NCI-H1694 (cell line): ENCODE measurements around the gene MYL4.
"Not testable (repeated sequence)": the region's sequence is repeated elsewhere in the genome, so short reads cannot be mapped to it uniquely, and the experiment has no call there.

Experiments
- DNase-seq: peaks from one replicate; lab custom pipeline; 2025; lab: John Stamatoyannopoulos, UW

The MYL4 gene

DNA sequence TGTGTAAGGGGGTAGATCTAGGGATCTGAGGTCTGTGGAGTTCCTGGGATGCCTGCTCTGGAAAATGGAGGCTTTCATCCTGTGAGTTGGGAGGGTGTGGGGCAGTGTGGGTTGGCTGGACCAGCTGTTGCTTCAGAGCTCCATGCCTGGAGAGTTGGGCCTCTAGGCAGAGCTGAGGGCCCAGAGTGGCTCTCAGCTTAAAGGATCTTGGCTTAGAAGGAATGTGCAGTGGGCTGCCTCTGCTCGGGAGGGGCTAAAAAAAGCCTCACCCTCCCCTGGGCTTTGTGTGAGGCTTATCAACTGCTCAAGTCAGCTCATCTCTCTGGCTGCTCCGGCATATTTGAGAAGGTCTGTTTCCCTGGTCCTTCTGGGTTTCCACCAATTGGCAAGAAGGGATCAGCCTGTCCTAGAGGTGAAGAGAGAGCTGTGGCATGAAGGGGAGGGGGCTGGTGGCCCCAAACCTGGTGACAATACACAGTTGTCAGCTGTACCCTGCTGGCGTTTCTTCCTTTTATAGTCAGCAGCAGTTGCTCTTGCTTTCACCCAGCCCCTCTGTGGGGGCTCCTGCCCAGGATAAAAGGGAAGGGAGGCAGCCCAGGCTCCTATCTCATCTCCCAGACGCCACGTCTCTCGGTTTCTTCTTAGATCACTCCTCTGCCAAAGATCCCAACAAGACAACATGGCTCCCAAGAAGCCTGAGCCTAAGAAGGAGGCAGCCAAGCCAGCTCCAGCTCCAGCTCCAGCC is at the start of gene MYL4:
Gene MYL4, plus strand, starts transcription at position 605 of the 745 bp plus-strand sequence. Its CDS starts 75 bp downstream, at position 680.
- no peak for DNase-seq

GRCh38 chr17:47162013-47162622 is 47.0 kb upstream of the MYL4 start:
- DNase-seq, result no peak

DNA sequence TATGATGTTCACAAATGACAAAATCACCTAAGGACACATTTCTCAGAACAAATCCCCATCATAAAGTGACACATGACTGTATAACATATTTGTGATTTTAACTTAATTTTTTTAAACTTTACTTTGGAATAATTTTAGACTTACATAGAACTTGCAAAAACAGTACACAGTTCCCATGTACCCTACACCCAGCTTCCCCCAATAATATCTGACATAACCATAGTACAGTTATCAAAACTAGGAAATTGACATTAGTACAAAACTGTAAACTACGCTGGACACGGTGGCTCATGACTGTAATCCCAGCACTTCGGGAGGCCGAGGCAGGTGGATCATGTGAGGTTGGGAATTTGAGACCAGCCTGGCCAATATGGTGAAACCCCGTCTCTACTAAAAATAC is 44.9 kb upstream of the MYL4 start:
- no peak for DNase-seq

DNA sequence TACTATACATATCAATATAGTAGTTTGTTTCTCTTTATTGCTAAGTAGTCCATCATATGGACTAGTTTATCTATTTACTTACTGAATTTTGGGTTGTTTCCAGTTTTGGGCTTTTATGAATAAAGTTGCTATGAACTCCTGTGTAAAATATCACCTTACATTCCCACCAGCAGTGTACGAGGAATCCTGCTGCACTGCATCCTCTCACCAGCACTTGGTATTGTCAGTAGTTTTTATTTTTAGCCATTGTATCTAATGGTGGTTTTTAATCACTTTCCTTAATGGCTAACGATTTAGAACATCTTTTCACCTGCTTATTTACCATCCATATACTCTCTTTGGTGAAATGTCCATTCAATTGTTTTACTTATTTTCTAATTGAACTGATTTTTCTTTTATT is 44.0 kb upstream of the MYL4 start:
- no peak for DNase-seq

DNA sequence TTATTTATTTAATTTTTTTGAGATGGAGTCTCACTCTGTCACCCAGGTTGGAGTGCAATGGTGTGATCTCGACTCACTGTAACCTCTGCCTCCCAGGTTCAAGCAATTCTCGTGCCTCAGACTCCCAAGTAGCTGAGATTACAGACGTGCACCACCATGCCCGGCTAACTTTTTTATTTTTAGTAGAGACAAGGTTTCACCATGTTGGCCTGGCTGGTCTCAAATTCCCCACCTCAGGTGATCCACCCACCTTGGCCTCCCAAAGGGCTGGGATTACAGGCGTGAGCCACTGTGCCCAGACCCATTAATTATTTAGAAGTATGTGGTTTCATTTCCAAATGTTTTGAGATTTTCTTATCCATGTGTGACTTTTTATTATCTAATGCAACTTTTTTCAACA is 42.3 kb upstream of the MYL4 start:
- not testable (repeated sequence) for DNase-seq

DNA sequence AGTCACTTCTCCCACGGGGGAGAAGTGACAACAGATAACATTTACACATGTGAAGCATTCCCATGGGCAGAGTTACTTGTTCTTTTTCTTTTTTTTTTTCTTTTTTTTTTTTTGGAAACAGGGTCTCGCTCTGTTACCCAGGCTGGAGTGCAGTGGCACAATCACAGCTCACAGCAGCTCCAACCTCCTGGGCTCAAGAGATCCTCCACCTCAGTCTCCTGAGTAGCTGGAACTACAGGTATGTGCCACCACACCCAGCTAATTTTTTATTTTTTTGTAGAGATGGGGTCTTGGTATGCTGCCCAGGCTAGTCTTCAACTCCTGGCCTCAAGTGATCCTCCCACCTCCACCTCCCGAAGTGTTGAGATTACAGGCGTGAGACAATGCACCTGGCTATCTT is 40.3 kb upstream of the MYL4 start:
- DNase-seq, result not testable (repeated sequence)

GRCh38 chr17:47170710-47171109 is 38.4 kb upstream of the MYL4 start:
- no peak for DNase-seq

DNA sequence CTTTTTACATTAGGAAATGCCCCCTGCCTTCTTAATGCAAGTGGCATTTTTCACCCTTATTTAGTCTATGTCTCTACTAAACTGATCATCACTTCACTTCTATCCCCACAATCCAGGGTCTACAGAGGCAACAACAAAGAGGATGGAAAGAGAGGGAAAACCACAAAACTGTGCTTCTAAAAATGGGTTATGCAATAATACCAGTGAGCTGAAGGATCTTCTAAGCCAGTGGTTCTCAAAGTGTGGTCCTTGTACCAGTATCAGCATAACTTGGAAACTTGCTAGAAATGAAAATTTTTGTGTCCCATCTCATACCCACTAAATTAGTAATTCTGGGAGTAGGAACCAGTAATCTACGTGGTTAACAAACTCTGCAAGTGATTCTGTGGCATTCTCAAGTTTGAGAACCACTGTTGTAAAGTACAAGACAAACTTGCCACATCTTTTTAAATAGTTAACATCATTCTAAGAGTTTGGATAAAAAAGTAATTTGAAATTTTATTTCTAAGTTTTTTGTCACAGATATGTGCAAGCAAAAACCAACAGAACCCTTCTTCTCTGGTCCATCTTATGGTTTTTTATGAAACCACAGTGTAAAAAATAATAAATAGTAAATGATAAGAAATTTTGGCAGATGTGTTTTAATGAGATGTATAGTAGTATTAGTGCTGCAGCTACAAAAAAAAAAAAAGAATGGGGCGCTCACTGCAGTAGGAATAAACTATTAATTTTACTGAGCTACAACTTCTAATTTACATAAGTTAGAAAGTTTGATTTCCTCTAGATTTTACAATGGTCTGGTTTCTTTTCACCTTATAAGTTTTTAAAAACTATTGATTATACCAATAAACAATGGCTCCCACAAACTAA is 36.2 kb upstream of the MYL4 start:
- no peak for DNase-seq

- not testable (repeated sequence) for DNase-seq
Observed at GRCh38 chr17:47174823-47175222, 34.3 kb upstream of the MYL4 start.

- no peak for DNase-seq
Observed at GRCh38 chr17:47176389-47176826, 32.7 kb upstream of the MYL4 start.

DNA sequence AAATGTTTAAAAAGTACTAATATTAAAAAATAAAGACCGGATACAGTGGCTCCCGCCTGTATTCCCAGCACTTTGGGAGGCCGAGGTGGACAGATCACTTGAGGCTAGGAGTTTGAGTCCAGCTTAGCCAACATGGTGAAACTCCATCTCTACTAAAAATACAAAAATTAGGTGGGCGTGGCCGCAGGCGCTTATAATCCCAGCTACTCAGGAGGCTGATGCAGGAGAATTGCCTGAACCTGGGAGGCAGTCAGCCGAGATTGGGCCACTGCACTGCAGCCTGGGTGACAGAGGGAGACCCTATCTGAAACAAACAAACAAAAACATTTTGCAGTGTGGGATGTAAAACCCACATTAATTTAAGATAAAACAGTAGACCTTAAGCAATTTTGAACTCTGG is 31.9 kb upstream of the MYL4 start:
- no peak for DNase-seq

GRCh38 chr17:47179141-47179540 is 30.0 kb upstream of the MYL4 start:
- no peak for DNase-seq

- DNase-seq, result no peak
Observed at GRCh38 chr17:47180337-47180736, 28.8 kb upstream of the MYL4 start.

DNA sequence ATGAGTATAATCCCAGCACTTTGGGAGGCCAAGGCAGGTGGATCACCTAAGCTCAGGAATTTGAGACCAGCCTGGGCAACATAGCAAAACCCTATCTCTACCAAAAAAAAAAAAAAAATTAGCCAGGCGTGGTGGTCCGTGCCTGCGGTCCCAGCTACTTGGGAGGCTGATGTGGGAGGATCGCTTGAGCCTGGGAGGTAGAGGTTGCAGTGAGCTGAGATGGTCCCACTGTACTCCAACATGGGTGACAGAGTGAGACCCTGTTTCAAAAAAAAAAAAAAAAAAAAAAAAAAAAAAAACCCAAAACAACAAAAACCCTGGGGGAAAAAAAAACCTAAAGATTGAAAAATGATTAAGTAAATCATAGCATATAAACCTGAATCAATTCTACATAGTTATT is 28.2 kb upstream of the MYL4 start:
- not testable (repeated sequence) for DNase-seq

DNA sequence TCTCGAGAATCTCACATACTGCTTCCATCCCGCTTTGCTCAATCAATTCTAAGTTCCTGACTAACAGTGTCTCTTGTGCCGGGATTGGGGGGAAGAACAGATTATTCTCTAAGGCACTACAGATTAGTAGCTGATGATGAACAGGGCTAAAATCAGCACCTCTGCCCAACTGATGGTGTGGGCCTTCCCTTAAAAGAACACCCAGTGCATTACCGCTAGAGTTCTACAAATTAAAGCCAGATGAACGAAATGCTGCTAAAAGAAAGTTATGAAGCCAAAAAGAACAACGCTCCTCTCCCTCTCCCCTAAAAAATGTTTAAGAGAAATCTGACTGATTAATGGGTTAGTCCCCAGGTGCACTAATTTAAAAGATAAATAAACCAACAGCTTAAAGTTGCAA is 24.5 kb upstream of the MYL4 start:
- no peak for DNase-seq

DNA sequence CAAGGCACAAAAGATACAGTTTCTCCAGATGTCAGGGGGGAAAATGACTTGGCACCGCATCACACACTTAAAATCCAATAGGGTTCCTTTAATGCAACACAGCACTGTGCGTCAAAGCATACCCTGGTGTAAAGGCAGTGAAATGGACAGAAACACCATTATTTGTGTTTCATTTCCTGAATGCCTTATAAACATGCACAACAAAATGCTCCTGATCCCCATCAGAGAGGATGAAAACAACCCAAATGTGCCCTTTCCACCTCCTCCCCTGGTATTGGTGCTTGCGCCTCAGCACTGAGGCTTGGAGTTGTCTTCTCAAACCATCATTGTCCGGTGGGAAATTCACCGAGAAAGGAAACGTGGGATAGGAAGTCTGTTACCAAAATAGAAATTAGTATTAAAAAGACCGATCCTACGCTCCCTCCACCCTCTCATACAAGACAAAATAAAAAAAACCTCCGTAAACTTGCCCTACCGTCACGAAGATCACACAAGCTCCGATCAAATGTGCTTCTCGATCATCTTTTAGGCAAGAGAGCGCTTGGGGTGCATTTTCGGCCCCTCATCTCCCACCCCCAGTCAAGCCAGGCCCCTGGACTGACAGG is 20.8 kb upstream of the MYL4 start:
- DNase-seq, result no peak

DNA sequence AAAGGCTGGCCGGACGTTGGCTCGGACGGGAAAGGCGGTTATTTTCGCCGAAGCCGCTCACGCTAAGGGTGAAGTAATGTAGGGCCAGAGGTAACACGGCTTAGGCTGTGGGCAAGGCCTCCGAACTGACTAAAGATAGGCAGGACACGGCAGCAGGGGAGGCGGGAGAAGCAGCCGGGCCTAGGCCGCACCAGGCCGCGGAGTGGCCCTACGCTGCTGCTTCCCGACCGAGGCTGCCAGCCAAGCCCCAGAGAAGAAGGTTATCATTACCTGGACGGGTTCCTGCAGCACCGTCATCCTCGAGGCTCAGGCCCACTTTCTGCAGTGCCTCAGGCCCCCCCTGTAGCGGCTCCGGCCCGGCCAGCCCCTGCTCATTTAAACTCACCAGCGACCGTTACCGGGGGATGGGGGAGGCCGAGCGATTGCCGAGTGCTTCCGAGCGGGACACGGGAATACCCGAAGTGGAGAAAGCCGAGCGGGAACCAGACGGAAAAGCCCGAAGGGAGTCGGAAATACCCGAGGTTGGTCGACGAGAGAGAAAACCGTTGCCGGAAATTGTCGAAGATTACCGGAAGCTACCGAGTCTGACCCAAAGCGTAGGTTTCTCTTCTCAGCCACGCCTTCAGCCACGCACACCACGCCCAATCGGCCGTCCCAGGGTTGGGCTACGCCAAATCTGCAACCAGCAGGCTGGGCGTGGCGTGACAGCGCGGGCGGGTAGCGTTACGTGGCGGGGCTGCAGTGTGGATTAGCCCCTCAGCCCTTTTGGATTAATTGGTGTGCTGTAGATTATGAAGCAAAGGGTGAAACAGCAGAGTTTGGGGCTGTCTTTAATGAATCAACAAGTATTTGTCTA is 20.0 kb upstream of the MYL4 start, which contains the start of gene CDC27:
Gene CDC27, minus strand, starts transcription at position 420 of the 856 bp plus-strand sequence. Its CDS starts 123 bp downstream, at position 297.
- peak; percentile 100 for DNase-seq

GRCh38 chr17:47189732-47190237 is 19.4 kb upstream of the MYL4 start:
- no peak for DNase-seq

DNA sequence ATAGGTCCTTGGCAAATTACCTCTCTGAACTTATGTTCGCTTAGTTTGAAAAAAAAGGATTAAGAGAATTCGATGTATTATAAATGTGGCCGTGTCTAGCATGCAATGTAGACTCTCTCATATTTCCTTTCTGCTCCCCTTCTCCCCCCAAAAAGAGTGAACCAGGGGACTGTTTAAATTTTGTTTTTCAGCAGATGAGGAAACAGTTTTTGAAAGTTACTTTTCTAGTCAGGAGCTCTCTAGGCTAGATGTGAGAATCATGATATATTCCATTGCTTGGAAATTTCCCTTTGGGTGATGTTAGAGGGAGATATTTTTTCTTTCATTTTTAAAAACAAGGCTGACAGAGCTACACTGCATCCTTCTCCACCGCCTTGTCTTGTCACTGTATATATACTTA is 18.9 kb upstream of the MYL4 start:
- no peak for DNase-seq

- no peak for DNase-seq
Observed at GRCh38 chr17:47190770-47191169, 18.4 kb upstream of the MYL4 start.

GRCh38 chr17:47192554-47192953 is 16.6 kb upstream of the MYL4 start:
- DNase-seq, result no peak
